22Rv1 (cell line): Measurements from ENCODE around the gene RNF150.

Experiments used
- H3K27ac ChIP-seq: fragments of 450-650 bp; 2 replicates; pipeline ENCODE4 v1.5.1; 2017
- ZFX ChIP-seq: fragments of 450-650 bp; IDR thresholded peaks from 2 replicates; pipeline ENCODE4 v1.6.1; 2017; ENCODE audit warnings: antibody characterized with exemption, borderline replicate concordance
- TF ChIP-seq, protein P1 (sequence below): fragments of 450-650 bp; IDR thresholded peaks from 2 replicates; pipeline ENCODE4 v1.5.1; 2017; ENCODE audit warnings: mild to moderate bottlenecking

The RNF150 gene

DNA sequence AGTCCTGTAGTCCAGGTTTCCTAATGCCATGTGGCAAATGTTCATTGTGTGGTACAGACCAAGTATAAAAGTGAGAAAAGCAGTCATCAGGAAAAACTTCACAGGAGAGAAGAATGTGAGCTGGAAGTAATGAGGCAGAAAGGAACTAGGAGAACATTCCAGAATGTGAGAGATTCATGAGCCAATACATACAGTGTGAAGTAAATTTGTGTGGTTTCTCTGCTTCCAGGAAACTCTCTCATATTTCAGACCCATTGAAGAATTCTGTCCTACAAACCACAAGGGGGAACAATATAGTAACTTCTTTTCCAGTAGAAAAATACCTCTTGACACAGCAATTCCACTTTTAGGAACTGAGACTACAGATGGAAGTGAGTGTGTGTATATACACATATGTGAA lies 136.5 kb downstream of the RNF150 start:
- TF ChIP-seq ZFX, result no peak
- TF ChIP-seq, protein P1, sequence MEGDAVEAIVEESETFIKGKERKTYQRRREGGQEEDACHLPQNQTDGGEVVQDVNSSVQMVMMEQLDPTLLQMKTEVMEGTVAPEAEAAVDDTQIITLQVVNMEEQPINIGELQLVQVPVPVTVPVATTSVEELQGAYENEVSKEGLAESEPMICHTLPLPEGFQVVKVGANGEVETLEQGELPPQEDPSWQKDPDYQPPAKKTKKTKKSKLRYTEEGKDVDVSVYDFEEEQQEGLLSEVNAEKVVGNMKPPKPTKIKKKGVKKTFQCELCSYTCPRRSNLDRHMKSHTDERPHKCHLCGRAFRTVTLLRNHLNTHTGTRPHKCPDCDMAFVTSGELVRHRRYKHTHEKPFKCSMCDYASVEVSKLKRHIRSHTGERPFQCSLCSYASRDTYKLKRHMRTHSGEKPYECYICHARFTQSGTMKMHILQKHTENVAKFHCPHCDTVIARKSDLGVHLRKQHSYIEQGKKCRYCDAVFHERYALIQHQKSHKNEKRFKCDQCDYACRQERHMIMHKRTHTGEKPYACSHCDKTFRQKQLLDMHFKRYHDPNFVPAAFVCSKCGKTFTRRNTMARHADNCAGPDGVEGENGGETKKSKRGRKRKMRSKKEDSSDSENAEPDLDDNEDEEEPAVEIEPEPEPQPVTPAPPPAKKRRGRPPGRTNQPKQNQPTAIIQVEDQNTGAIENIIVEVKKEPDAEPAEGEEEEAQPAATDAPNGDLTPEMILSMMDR, result 0 out of 2 replicates have a peak, but pooled peaks have one; percentile 4
- H3K27ac ChIP-seq, result no peak overlapping the region

GRCh38 chr4:140995058-140995457 lies 138.2 kb downstream of the RNF150 start:
- no peak for TF ChIP-seq ZFX
- TF ChIP-seq, protein P1, result no peak
- no peak overlapping the region for H3K27ac ChIP-seq

DNA sequence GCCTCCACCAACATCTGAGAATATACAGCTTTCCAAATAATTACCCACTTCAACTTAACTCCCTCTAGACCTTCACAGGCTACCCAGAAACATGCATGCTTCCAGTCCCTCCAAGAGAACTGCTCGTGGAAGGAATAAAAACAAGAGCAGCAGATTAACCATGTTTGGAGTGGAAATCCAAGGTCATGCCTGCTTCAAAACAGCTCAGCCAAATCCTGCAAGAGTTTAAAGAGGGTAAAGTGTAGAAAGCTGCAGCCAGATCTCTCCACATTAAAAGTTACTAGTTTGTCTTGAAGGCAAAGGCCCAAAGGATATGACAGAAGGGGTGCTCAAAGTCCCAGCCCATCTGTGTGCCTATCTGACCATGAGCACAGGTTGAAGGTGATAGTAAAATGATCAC lies 139.3 kb downstream of the RNF150 start:
- TF ChIP-seq, protein P1, result no peak
- TF ChIP-seq ZFX, result no peak
- no peak overlapping the region for H3K27ac ChIP-seq

- TF ChIP-seq ZFX, result no peak
- TF ChIP-seq, protein P1, result no peak
Observed at GRCh38 chr4:140993370-140993769, 139.9 kb downstream of the RNF150 start.

GRCh38 chr4:140989944-140990343 lies 143.3 kb downstream of the RNF150 start:
- TF ChIP-seq, protein P1, result no peak
- TF ChIP-seq ZFX, result no peak
- H3K27ac ChIP-seq, result no peak overlapping the region

More at GRCh38 chr4:140993370-140993769, 139.9 kb downstream of the RNF150 start:
- H3K27ac ChIP-seq, result no peak overlapping the region

DNA sequence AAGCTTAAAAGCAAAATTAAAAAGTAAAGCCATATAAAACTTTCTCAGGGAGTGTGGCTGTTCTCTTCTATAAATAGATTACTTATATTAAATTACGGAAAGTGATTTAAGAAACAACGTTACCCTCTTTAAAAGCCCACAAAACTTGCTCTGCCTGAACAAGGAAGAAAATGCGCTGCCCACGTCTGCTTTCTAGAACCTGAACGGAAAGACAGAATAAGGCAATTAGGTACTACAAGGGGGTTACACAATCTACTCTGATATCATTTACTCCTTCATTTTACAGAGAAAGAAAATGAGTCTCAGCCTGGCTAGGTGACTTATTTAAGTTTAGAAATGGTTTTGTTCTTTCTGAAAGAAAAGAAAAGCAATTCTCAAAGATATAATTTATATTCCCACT lies 147.2 kb downstream of the RNF150 start:
- no peak for TF ChIP-seq ZFX
- TF ChIP-seq, protein P1, result no peak
- H3K27ac ChIP-seq, result no peak overlapping the region

DNA sequence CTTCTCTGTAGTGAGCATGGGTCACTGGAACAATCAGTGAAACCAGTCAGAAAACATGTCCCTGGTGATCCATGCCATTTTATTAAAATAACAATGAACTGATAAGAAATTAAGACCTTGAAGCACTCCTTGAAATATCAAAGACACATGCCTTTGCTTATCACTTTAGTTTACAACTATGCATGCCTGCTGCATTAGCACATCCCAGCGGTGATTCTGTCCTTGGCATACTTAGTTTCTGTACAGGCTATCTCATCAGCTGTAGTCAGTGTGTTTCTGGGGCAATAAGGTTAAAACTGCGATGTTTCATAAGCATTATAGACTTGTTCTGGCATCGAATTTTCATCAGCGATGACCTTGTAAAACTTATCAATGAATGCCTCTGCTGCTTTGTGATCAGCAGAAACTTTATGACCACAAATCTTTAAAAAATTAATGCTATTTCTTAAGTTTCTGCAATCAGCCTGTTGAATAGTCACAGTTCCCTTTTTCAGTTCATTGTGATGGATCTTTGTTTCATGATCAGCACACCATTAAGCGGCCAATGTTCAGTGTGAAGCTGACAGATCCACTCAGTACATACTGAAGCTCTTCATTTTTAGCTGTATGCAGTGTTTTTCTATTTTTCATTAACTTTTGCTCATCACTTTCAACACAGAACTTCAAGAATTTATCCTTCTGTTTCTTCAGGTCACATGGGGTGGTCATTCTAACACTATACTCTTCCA lies 150.5 kb downstream of the RNF150 start:
- no peak overlapping the region for H3K27ac ChIP-seq
- TF ChIP-seq, protein P1, result no peak
- TF ChIP-seq ZFX, result no peak
